Dedifferentiated amniotic fluid mesenchymal stem cell (primary cell): ENCODE measurements around the gene CEACAM21.

ENCODE experiments used
- DNase-seq: peaks from one replicate; pipeline ENCODE4 v3.0.0-alpha.2; 2016; ENCODE audit errors: extremely low spot score

The CEACAM21 gene

DNA sequence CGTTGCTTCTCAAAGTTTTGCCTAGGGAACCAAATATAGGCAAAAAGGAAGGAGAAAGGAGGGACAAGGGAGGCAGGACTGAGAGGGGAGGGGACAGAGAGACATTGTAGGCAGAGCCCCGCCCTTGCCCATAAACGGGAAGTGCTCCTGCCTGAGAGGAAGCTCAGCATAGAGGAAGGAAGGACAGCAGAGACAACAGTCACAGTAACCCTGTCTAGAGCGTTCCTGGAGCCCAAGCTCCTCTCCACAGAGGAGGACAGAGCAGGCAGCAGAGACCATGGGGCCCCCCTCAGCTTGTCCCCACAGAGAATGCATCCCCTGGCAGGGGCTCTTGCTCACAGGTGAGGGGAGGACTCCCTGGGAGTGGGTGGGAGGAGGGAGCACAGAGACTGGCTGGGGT lies at the start of gene CEACAM21:
Gene CEACAM21 (plus strand): TSS at position 169 of the 400 bp plus-strand sequence. CDS start 109 bp downstream, at position 278.
- no peak for DNase-seq

DNA sequence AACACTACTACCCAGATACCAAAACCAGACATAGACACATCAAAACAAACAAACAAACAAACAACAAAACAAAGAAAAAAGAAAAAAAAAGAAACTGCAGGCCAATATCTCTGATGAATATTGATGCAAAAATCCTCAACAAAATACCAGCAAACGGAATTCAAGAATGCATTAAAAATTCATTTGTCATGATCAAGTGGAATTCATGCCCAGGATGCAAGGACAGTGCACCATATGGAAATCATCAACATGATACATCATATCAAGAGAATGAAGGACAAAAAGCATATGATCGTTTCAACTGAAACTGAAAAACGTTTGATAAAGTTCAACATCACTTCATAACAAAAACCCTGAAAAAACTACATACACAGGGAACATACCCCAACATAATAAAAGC lies 48.9 kb upstream of the CEACAM21 start:
- DNase-seq, result no peak

DNA sequence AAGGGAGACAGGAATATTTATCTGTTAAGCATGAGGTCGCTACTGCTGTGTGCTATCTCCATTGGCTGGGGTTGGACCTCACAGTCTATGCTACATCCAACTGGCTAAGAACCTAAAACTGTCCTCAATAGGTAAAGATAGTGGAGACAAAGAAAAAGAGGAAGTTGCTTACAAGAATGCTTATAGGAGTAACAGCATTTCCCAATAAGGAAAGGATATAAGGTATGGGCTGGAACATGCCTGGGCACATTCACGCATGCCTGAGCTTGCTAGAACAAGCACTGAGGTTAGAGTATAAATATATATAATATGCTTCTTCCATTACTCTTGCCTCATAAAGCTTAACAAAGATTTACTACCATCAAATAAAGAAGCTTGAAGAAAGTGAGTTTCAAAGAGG lies 47.9 kb upstream of the CEACAM21 start:
- DNase-seq, result no peak

DNA sequence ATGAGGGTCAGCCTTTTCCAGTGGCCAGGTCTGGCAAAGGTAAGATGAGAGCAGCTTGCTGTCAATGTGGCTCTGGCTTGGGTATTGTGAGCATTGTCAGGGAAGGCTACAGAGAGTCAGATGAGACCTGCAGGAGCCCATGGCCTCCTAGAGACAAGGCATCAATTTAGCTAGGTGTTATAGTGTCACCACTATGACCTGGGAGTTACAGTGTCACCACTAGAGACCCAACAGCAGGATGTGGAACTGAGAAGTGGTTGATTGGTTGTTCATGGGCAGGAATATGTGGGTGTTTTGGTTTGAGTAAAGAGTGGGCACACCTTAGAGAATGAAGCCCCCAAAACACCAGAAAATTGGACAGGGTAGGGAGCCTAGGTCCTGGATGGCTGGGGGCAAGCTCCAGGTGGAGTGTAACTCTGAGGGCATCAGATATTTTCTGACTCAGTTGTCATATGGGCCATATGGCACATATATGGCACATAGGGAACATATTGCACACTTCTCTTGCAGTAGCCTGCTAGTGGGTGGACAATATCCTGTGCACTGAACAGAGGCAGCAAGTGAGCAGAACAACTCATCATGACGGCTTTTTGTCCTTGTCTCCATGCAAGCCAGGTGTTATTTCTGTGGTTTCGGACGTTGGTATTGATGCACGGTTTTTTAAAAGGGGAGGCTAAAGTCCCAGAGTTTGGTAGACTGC lies 46.3 kb upstream of the CEACAM21 start:
- DNase-seq, result no peak

DNA sequence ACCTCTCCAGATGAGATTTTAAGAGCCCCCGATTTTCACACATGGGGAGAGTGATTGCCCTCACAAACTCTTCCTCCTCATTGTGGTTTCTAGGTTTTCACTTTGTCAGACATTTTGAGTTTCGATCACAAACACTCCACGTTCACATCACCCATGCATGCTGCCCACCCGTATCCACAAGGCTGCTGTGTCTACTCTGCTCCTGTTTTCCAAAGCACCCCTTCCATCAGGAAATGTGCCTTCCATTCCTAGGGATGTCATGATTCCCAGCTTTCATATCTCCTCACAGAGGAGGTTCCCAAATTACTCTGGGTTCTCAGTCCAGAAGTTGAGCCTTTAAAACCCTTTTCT lies 45.8 kb upstream of the CEACAM21 start:
- no peak for DNase-seq

DNA sequence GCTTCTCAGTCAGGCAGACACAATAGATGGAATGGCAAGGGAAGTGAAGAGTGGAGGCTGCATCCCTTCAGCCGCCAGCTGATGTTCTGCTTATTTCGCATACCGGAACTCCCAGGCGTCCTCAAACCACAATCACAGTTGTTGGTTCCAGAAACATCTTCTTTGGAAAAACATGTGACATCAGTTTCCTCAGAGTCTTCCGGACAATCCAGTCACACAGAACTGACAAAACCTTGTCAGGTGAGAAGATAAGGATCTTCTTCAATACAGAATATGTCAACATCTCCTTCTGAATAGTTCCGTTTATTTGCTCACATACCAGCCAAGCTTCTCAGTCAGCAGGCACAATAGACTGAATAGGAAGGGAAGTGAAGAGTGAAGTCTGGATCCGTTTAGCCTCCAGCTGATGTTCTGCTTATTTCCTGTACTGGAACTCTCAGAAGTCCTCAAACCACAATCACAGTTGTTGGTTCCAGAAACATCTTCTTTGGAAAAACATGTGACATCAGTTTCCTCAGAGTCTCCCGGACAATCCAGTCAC lies 45.1 kb upstream of the CEACAM21 start:
- DNase-seq, result no peak

DNA sequence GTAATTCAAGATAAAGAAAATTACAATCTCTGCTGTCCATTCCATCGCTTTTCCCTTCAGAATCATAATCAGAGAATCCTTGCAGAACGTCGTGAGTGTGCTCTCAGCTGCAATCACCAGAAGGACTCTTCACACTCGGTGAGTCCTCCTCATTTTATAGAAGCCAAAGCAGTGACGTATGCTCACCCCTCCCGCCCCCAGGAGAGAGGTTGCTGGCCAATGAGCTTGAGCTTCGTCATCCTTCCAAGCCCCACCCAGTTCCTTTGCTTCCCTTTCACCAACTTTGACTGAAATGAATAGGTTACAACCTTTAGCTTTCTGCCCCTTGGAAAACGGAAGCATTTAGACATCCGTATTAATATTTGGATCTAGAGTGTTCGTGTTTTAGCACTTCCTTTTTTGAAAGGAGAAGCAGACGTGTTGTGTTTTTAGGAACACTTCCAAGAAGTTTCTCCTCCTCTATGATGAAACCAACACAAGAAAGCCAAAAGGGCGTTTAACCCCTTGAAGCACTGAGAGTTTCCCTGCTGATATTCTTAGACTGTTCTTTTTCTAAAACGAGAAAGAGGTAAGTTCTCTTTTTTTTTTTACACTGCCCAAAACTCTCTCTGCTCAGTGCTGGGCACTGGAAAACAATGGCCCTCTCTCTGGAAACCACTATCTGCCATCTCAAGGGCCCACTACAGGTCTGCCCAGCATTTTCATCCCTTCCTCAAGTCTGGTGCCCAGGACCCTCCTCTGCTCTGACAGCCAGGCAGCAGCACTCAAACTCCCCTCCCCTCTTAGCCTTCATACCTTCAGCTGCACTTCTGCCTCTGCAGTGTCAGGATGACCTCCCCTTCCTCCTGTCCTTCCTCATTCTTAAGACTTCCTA lies 44.3 kb upstream of the CEACAM21 start:
- DNase-seq, result no peak

DNA sequence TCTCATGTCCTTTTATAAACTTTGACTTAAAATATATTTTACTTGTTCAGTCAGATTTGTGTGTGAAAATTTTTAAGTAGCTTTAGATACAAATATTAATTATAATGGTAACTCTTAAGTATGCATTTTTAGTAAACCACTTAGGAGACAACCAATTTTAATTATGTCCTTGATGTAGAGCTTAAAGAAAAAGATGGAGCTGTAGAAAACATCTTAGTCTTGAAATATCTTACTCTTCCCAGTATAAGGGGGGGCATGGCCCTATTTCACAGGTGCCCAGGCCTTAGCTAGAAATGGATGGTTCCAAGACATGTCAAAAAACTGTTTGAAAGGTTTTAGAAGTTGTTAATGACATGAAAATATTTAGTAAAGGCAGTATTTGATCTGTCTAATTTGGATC lies 43.4 kb upstream of the CEACAM21 start:
- DNase-seq, result no peak

DNA sequence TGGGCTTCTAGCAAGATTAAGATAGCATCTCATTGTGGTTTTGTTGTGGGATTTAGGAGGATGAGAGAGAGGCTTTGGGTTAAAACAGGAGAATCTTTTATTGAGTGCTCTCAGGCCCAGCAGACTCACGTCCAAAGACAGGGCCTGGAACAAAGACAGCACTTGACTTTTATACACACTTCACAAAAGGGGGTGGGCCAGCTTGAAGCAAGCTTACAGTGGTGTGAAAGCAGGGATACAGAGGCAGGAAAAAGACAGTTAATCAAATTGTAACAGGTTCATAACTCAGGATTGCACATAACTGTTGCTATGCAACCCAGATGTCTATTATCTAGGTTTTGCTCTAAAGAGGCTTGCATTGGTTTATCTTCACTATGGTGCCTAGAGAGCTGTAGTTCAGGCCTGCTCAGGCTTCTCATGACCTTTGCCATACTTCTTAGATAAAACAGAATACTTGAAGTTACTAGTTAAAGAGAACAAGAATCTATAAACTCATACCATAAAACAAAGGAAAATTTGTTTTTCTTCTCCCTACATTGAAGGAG lies 42.2 kb upstream of the CEACAM21 start:
- no peak for DNase-seq

DNA sequence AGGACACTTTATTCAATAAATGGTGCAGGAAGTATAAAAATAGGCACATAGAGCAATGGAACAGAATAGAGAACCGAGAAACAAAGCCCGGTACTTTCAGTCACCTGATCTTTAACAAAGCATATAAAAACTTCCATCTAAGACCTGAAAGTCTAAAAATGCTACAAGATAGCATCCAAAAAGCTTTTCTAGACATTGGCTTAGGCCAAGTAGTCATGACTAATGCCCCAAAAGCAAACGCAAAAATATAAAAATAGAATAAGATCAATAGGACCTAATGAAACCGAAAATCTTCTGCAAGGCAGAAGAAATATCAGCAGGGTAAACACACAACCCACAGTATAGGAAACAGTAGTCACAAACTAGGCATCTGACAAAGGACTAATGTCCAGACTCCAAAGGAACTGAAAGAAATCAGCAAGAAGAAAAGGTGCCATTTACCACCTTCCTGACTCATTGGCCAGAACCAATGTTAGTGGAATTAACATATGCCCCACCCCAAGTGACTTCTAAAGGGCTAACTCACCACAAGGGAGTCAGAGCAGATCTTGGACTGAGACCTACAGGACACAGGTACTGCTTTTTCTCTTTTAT lies 40.8 kb upstream of the CEACAM21 start:
- DNase-seq, result no peak

DNA sequence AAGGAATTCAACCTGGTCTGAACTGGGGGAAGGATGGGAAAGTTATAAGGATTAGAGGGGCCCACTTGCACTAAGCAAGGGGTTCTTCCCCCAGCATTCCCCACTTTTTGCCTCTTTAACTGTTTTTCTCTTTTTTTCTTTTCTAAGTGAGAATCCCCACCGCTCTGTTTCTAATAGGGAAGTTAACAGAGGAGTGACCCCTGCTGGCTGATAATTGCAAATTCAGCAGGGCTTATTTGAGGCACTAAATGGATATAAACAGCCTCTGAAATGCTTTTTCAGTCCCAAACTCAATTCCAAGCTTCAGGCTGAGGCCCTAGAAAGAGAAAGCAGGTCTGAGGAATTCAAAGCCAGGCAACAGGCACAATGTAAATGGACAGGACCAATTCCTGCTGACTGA lies 38.2 kb upstream of the CEACAM21 start:
- DNase-seq, result no peak

DNA sequence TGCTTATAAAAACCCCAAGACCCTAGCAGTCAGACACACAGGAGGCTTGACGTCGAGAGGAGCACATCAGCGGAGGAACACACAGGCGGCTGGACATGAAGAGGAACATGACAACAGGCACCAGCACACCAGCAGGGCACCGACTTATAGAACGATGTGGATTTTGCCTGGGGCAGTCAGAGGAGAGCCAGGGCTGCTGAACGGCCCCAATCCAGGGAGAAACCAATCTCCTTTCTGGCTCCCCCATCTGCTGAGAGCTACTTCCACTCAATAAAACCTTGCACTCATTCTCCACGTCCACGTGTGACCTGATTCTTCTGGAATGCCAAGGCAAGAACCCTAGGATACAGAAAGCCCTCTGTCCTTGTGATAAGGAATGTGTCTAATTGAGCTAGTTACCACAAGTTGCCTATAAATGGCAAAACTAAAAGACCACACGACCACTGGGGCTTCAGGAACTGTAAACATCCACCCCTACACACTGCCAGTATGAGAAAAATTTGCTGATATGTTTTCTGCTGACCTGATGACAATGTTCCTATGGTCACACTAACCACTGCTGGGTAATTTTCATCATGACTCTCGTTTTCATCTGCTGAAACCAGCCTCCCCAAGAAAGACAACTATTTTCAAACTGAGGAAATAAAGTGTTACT lies 35.8 kb upstream of the CEACAM21 start:
- no peak for DNase-seq

DNA sequence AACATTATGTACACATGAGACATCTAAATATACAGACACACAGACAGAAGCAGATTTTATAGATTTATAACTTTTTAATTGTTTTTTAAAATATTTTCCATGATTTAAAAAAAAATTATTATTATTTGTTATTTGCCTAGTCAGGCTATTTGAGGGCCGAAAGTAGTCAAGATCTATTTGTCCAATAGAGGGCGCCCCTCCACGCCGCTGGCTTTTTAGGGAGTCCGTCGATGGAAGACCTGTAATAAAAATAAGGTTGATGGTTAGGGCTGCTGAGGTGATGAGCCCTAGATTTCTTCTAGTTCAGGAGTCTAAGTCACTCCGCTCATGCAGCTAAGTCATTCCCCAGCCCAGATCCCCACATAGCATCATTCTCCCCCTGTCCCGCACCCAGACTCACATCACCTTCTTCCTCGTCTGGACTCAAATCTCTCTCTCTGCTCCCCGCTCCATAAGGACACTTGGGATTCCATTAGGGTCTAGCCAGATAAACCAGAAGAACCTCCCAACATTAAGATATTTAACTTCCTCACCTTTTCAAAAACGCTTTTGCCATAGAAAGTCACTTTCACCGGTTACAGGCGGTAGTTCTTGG lies 33.9 kb upstream of the CEACAM21 start:
- DNase-seq, result no peak

DNA sequence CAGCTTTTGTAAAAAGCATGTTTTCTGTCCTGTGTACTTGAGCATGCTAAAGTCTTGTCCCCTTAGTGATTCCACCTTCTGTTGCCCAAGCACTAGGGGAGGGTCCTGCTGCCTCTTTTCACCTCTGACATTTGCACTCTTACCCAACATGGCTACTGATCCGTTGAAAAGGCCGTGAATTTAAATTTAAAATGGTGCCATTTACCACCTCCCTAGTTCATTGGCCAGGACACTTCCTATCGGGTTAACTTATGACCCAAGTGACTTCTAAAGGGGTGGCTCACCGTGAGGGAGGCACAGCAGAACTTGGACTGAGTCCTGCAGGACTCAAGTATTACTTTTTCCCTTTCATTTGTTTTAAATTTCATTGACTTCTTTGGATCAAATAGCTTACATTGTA lies 33.3 kb upstream of the CEACAM21 start:
- no peak for DNase-seq

DNA sequence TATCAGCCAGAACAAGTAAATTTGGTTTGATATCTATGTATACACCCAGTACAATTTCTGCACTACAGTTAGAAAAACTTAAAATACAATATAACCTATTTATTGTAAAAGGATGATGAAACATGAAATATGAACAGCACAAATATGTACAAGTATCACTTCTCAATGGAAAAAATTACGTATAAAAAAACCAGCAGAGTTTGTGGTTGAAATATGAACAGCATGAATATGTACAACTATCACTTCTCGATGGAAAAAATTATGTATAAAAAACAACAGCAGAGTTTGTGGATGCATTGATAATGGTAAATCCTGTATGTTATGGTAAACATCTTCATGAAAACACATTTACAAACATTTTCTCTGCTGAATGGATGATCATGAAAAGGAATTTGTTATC lies 32.4 kb upstream of the CEACAM21 start:
- DNase-seq, result no peak

DNA sequence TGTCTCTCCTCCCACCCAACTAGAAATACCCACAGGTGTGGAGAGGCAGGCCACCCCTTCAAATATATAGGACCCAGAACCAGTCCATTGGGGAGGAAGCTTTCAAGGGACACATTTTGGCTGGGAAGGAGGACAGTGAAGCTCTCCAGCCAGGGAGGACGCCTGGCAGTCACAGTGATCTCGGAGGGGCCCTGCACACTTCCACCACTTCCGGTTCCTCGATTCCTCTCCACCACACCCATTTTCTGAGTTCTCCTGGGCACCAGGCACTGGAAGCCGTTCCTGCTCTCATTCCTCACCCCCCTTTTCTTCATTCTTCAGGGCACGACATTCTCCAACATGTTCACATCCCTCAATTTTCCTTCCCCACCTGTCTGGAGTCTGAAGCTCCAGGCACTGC lies 30.4 kb upstream of the CEACAM21 start:
- no peak for DNase-seq

DNA sequence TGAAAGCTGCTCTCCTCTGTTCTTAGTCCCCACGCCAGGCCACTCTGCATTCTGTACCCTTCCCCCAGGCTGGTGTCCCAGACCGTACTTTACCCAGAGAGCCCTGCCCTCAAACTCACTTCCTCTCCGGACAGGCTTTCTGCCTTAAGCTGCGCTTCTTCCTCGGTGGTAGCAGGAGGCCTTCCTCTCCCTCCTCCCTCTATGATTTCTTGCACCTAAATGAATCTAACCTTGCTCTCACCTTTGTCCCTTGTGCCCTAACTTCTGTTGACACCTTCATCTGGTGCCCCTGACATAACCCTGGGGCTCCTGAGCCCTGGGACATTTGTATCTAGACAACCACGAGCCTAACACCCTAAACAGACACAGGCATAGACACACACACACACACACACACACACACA lies 29.6 kb upstream of the CEACAM21 start:
- no peak for DNase-seq

DNA sequence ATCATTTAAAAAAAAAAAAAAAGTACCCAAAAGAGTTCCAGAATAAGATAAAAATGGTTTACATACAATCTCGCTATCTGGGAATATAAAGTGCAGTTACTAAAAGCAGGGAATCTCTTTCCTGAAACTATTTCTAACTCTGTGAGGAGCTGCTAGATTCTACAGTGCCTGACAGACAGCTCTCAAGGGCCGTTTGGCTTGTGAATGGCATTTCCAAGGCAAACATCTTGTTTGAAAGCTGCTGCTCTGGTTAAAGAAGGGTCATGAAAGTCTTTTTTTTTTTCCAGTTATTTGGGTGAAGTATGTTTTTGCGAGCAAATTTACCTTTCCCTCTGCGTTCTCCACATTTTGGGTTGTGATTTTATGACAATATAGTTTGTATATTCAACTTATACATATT lies 29.0 kb upstream of the CEACAM21 start:
- DNase-seq, result no peak

DNA sequence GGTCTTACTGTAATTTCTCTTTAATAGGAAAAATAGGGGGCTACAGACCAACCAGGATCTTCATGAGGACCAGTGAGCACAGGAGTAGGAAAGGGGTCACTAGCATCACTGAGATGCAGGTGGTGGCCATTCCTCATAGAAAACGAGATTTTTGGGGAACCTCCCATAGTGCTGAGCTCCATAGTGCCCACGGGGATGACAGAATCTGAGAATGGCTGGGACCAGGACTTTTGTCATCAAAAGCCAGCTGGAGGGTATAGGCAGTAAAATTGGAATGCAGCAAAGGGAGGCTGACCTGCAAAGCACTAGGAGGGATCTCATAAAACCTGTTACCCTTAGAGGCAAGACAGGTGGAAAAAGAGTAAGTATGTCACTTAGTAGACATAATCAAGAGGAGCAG lies 28.4 kb upstream of the CEACAM21 start:
- DNase-seq, result no peak

DNA sequence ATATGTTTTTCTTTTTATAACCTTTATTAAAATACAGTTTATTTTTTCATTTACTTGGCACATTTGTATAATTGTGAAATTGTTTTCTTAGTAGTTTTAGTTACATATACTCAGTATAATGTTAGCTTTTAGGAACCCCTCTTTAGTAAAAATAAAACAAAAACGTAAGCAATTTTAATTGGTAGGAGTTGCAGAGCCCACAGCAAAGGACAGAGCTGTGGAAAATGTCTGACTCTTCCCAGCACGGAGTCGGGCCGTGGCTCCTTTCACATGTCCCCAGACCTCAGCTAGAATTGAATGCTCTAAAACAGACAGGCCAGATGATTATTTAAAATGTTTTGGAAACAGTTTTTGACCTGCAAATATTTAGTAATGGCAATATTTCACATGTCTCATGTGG lies 27.9 kb upstream of the CEACAM21 start:
- no peak for DNase-seq

DNA sequence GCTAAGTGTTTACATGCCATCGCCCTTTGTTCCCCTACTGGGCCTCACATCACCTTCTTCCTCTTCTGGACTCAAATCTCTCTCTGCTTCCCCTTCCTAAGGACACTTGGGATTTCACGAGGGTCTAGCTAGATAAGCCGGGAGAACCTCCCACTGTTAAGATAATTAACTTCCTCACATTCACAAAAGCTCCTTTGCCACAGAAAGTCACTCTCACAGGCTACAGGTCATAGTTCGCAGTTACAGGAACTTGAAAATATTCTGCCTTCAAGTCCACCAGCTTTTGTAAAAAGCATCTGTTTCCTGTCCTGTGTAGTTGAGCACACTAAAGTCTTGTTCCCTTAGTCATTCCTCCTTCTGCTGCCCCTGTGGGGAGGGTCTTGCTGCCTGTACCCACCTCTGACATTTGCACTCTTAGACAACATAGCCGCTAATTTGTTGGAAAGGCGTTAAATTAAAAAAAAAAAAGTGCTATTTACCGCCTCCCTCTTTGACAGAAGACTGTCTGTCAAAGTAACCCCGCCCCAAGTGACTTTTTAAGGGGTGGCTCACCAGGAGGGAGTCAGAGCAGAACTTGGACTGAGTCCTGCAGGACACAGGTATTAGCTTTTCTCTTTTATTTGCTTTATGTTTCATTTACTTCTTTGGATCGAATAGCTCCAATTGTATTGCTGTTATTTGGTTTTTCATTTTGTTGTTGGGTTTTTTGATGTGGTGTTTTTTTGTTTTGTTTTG lies 26.8 kb upstream of the CEACAM21 start:
- DNase-seq, result no peak
